HEK293T (cell line): Measurements from ENCODE around the gene CYP21A2.
"Not testable (repeated sequence)": the region's sequence is repeated elsewhere in the genome, so short reads cannot be mapped to it uniquely, and the experiment has no call there.

ENCODE experiments used
- CTBP1 ChIP-seq: fragments of 450-650 bp; IDR thresholded peaks from 2 replicates; pipeline ENCODE4 v1.6.1; 2016; ENCODE audit warnings: borderline replicate concordance
- FOXA1 ChIP-seq: fragments of 450-650 bp; IDR thresholded peaks from 2 replicates; pipeline ENCODE4 v1.6.1; 2016; ENCODE audit warnings: mild to moderate bottlenecking
- FOXM1 ChIP-seq: fragments of 450-650 bp; IDR thresholded peaks from 2 replicates; pipeline ENCODE4 v1.6.1; 2017; ENCODE audit warnings: mild to moderate bottlenecking, borderline replicate concordance
- HDGF ChIP-seq: fragments of 450-650 bp; IDR thresholded peaks from 2 replicates; pipeline ENCODE4 v1.6.1; 2017; ENCODE audit warnings: antibody characterized with exemption, borderline replicate concordance
- NFRKB ChIP-seq: fragments of 450-650 bp; IDR thresholded peaks from 2 replicates; pipeline ENCODE4 v1.6.1; 2016; ENCODE audit warnings: mild to moderate bottlenecking, moderate library complexity
- SP1 ChIP-seq: fragments of 450-650 bp; IDR thresholded peaks from 2 replicates; pipeline ENCODE4 v1.6.1; 2017
- SUZ12 ChIP-seq: fragments of 450-650 bp; IDR thresholded peaks from 2 replicates; pipeline ENCODE4 v1.6.1; 2016; ENCODE audit warnings: mild to moderate bottlenecking

GRCh38 chr6:32005991-32006529 lies 32.2 kb upstream of the CYP21A2 start:
- not testable (repeated sequence) for TF ChIP-seq HDGF, CTBP1, SUZ12, FOXM1, SP1, NFRKB, FOXA1
